ENCODE results near the gene SCN8A.

DNA sequence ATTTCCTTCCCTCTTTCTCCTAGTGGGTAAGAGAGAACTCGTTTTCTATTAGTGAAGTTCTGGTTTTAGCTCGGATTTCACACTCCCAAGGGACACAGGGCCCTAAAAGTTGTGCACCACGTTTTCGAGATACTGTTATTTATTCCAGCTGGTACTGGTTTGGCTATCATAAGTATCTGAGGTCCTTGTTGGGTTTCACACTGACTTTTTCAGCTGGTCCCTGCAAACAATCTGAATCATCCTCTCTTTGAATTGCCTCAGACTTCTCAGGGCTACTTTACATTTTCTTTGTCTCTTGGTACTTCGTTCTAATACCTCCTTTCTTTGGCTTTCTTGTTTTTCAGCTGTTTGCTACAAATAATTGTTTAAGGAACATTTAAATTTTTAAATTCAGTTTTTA is 75.7 kb downstream of the SCN8A start:
- TF ChIP-seq, protein P1, sequence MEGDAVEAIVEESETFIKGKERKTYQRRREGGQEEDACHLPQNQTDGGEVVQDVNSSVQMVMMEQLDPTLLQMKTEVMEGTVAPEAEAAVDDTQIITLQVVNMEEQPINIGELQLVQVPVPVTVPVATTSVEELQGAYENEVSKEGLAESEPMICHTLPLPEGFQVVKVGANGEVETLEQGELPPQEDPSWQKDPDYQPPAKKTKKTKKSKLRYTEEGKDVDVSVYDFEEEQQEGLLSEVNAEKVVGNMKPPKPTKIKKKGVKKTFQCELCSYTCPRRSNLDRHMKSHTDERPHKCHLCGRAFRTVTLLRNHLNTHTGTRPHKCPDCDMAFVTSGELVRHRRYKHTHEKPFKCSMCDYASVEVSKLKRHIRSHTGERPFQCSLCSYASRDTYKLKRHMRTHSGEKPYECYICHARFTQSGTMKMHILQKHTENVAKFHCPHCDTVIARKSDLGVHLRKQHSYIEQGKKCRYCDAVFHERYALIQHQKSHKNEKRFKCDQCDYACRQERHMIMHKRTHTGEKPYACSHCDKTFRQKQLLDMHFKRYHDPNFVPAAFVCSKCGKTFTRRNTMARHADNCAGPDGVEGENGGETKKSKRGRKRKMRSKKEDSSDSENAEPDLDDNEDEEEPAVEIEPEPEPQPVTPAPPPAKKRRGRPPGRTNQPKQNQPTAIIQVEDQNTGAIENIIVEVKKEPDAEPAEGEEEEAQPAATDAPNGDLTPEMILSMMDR (IDR thresholded peaks at IDR 0.05; ENCODE audit: poor library complexity) = no peak
- no peak for TF ChIP-seq EZH2 (IDR thresholded peaks at IDR 0.05; ENCODE audit: borderline replicate concordance)
- no peak for TF ChIP-seq EZH2phosphoT487 (IDR thresholded peaks at IDR 0.05; ENCODE audit: low read depth, severe bottlenecking, unreplicated experiment)
